CD4-positive, alpha-beta memory T cell (primary cell): ENCODE results near the gene ACP4. TPM values are rescaled to one million over a fixed set of nuclear protein-coding genes. Genes with fewer than 3 reads are reported as not detected.

Experiments used
- CTCF ChIA-PET: fragments of 350-600 bp; sonication (Branson Sonifier 250); formaldehyde crosslinking; loops from one replicate; lab custom pipeline; 2021; ENCODE audit warnings: inconsistent platforms; ENCODE audit not compliant: partially characterized antibody; lab: Charles Lee
- POLR2A ChIA-PET: fragments of 350-600 bp; sonication (Branson Sonifier 250); formaldehyde crosslinking; loops from one replicate; lab custom pipeline; 2021; ENCODE audit not compliant: partially characterized antibody; lab: Charles Lee
- DNase-seq, 5 donors: peaks; one replicate each; pipeline versions ENCODE4 v3.0.0 to v3.0.0-alpha.2; 2020 to 2022; ENCODE audit warnings: mixed read lengths in 1 of 5
- H3K27ac ChIP-seq: one replicate; pipeline ENCODE4 v1.7.0; 2013; ENCODE audit warnings: low read depth, low read length
- H3K27me3 ChIP-seq: 2 replicates; pipeline ENCODE4 v1.7.0; 2013; ENCODE audit warnings: mild to moderate bottlenecking, low read length, moderate library complexity; ENCODE audit not compliant: insufficient read depth
- H3K36me3 ChIP-seq: 2 replicates; pipeline ENCODE4 v1.7.0; 2013; ENCODE audit warnings: mild to moderate bottlenecking, low read length, moderate library complexity; ENCODE audit not compliant: insufficient read depth
- H3K4me1 ChIP-seq: 2 replicates; pipeline ENCODE4 v1.7.0; 2013; ENCODE audit warnings: mild to moderate bottlenecking, low read length, moderate library complexity; ENCODE audit not compliant: insufficient read depth
- H3K4me3 ChIP-seq, 2 donors: one replicate each; pipeline ENCODE4 v1.7.0; 2013; ENCODE audit warnings: low read length in 2 of 2, mild to moderate bottlenecking in 1 of 2
- H3K9me3 ChIP-seq, 2 donors: one replicate each; pipeline ENCODE4 v1.7.0; 2013; ENCODE audit warnings: low read length in 2 of 2, control low read depth in 1 of 2; ENCODE audit not compliant: control insufficient read depth in 1 of 2
- H3K27ac Mint-ChIP-seq, 7 donors: one replicate each; pipeline ENCODE4 v1.8.0; 2020 to 2021; ENCODE audit warnings: mixed read lengths in 7 of 7, mild to moderate bottlenecking in 6 of 7, inconsistent platforms in 3 of 7, moderate library complexity in 3 of 7
- H3K27me3 Mint-ChIP-seq, 2 donors: one replicate each; pipeline ENCODE4 v1.8.0; 2020 to 2021; ENCODE audit warnings: mixed read lengths in 2 of 2
- H3K36me3 Mint-ChIP-seq, 2 donors: one replicate each; pipeline ENCODE4 v1.8.0; 2020 to 2021; ENCODE audit warnings: mixed read lengths in 2 of 2, inconsistent platforms in 1 of 2, mild to moderate bottlenecking in 1 of 2
- H3K4me1 Mint-ChIP-seq, 4 donors: one replicate each; pipeline ENCODE4 v1.8.0; 2020 to 2021; ENCODE audit warnings: mixed read lengths in 4 of 4, mild to moderate bottlenecking in 1 of 4
- H3K4me3 Mint-ChIP-seq, 8 donors: one replicate each; pipeline ENCODE4 v1.8.0; 2020 to 2021; ENCODE audit warnings: mixed read lengths in 8 of 8, mild to moderate bottlenecking in 7 of 8, moderate library complexity in 6 of 8, inconsistent platforms in 3 of 8
- H3K9me3 Mint-ChIP-seq, 8 donors: one replicate each; pipeline ENCODE4 v1.8.0; 2020 to 2021; ENCODE audit warnings: mixed read lengths in 8 of 8, mild to moderate bottlenecking in 5 of 8, inconsistent platforms in 3 of 8, moderate library complexity in 1 of 8
- intact Hi-C: fragments of 100-400 bp; cut with micrococcal nuclease; formaldehyde crosslinking; loops from one replicate; pipeline ENCODE4 v1.15.1; 2023
- polyA plus RNA-seq, 2 donors: library from polyadenylated mRNA; unstranded; fragments of 300-500 nt; fragmentation: Illumina TruSeq; gene quantifications; one replicate each; pipeline ENCODE4 v1.2.3, GENCODE V29; 2021
- total RNA-seq, 2 experiments: library from RNA; stranded (reverse); gene quantifications; one replicate each; pipeline ENCODE4 v1.2.3, GENCODE V29; 2021

ACP4 gene
- total and polyA plus RNA-seq, 4 experiments from 2014 or later: not detected

- Mint-ChIP-seq H3K27me3 (peaks cover 38 to 57% of the 10 kb centered on the region in 2 donors), H3K9me3 (peaks cover 0 to 3% (median 0%) of the 10 kb centered on the region in 8 donors), H3K4me3 (no peak overlapping the region), H3K4me1 (peaks cover 15 to 26% (median 21%) of the 10 kb centered on the region in 4 donors), H3K27ac (no peak overlapping the region), H3K36me3 (no peaks in the 10 kb centered on the region)
- Histone ChIP-seq H3K27ac (no peak overlapping the region), H3K36me3 (no peaks in the 10 kb centered on the region), H3K4me1 (peaks cover 21% of the 10 kb centered on the region), H3K27me3 (peaks cover 13% of the 10 kb centered on the region), H3K9me3 (no peaks in the 10 kb centered on the region), H3K4me3 (no peak overlapping the region)
- peak in 1 of 5 donors; percentile 7 for DNase-seq
- intact Hi-C loops: no loop called here
- CTCF ChIA-PET: no interaction called here
- POLR2A ChIA-PET: no interaction called here
Measured at GRCh38 chr19:50821622-50822021, 31.4 kb downstream of the ACP4 start.

- no peaks in the 10 kb centered on the region for H3K36me3 Mint-ChIP-seq
- CTCF ChIA-PET: no interaction called here
- peaks cover 13 to 21% (median 15%) of the 10 kb centered on the region in 4 donors for H3K4me1 Mint-ChIP-seq
- Histone ChIP-seq H3K9me3 (no peaks in the 10 kb centered on the region), H3K4me3 (no peak overlapping the region), H3K27me3 (peaks cover 13% of the 10 kb centered on the region), H3K27ac (no peak overlapping the region), H3K4me1 (peaks cover 16% of the 10 kb centered on the region), H3K36me3 (no peaks in the 10 kb centered on the region)
- H3K27ac Mint-ChIP-seq: no peak overlapping the region
- peaks cover 0 to 3% (median 0%) of the 10 kb centered on the region in 8 donors for H3K9me3 Mint-ChIP-seq
- intact Hi-C loops: no loop called here
- POLR2A ChIA-PET: no interaction called here
- no peak for DNase-seq
- H3K4me3 Mint-ChIP-seq: no peak overlapping the region
- H3K27me3 Mint-ChIP-seq: peaks cover 40 to 53% of the 10 kb centered on the region in 2 donors
Measured at GRCh38 chr19:50822661-50823208, 32.5 kb downstream of the ACP4 start.

- H3K4me1 ChIP-seq: peaks cover 11% of the 10 kb centered on the region
- Mint-ChIP-seq H3K27me3 (peaks cover 40 to 56% of the 10 kb centered on the region in 2 donors), H3K9me3 (peaks cover 0 to 3% (median 0%) of the 10 kb centered on the region in 8 donors), H3K4me1 (peaks cover 10 to 15% (median 14%) of the 10 kb centered on the region in 4 donors), H3K27ac (no peak within 1 kb of the TSS), H3K36me3 (no peaks in the 10 kb centered on the region), H3K4me3 (peak within 1 kb of the TSS in 1 of 8 donors; percentile 1)
- H3K27me3 ChIP-seq: peaks cover 13% of the 10 kb centered on the region
- no peaks in the 10 kb centered on the region for H3K36me3 ChIP-seq
- DNase-seq: no peak
- ChIA-PET CTCF (no interaction called here), POLR2A (no interaction called here)
- no peak within 1 kb of the TSS for H3K27ac ChIP-seq
- no peaks in the 10 kb centered on the region for H3K9me3 ChIP-seq
- H3K4me3 ChIP-seq: no peak within 1 kb of the TSS
- intact Hi-C loops: no loop called here
Measured at GRCh38 chr19:50823389-50824042, 33.3 kb downstream of the ACP4 start, which contains the start of gene KLK1. Gene KLK1, minus strand, starts transcription at chr19:50823787. Its CDS starts 39 bp downstream, at chr19:50823748.

- intact Hi-C loops: no loop called here
- Histone ChIP-seq H3K27ac (no peak overlapping the region), H3K9me3 (no peaks in the 10 kb centered on the region), H3K36me3 (no peaks in the 10 kb centered on the region), H3K4me3 (no peak overlapping the region), H3K4me1 (no peaks in the 10 kb centered on the region), H3K27me3 (no peaks in the 10 kb centered on the region)
- H3K27me3 Mint-ChIP-seq: peaks cover 19 to 41% of the 10 kb centered on the region in 2 donors
- peaks cover 0 to 3% (median 0%) of the 10 kb centered on the region in 8 donors for H3K9me3 Mint-ChIP-seq
- CTCF ChIA-PET: no interaction called here
- no peaks in the 10 kb centered on the region for H3K36me3 Mint-ChIP-seq
- no peaks in the 10 kb centered on the region for H3K4me1 Mint-ChIP-seq
- peak in 1 of 5 donors; percentile 24 for DNase-seq
- no peak overlapping the region for H3K27ac Mint-ChIP-seq
- H3K4me3 Mint-ChIP-seq: no peak overlapping the region
- POLR2A ChIA-PET: no interaction called here
Measured at GRCh38 chr19:50826492-50827240, 36.5 kb downstream of the ACP4 start.

- ChIA-PET CTCF (no interaction called here), POLR2A (no interaction called here)
- Mint-ChIP-seq H3K4me1 (no peaks in the 10 kb centered on the region), H3K36me3 (no peaks in the 10 kb centered on the region), H3K4me3 (no peak overlapping the region), H3K9me3 (peaks cover 0 to 3% (median 0%) of the 10 kb centered on the region in 8 donors), H3K27ac (no peak overlapping the region), H3K27me3 (peaks cover 18 to 33% of the 10 kb centered on the region in 2 donors)
- Histone ChIP-seq H3K27me3 (no peaks in the 10 kb centered on the region), H3K4me1 (no peaks in the 10 kb centered on the region), H3K36me3 (no peaks in the 10 kb centered on the region), H3K27ac (no peak overlapping the region), H3K4me3 (no peak overlapping the region), H3K9me3 (no peaks in the 10 kb centered on the region)
- peak in 1 of 5 donors; percentile 4 for DNase-seq
- intact Hi-C loops: no loop called here
Measured at GRCh38 chr19:50827476-50827875, 37.3 kb downstream of the ACP4 start.

- peaks cover 15 to 31% of the 10 kb centered on the region in 2 donors for H3K27me3 Mint-ChIP-seq
- no peak overlapping the region for H3K4me3 Mint-ChIP-seq
- no peak overlapping the region for H3K27ac Mint-ChIP-seq
- DNase-seq: no peak
- Histone ChIP-seq H3K36me3 (no peaks in the 10 kb centered on the region), H3K4me1 (no peaks in the 10 kb centered on the region), H3K27me3 (peaks cover 6% of the 10 kb centered on the region), H3K9me3 (no peaks in the 10 kb centered on the region), H3K27ac (no peak overlapping the region), H3K4me3 (no peak overlapping the region)
- H3K9me3 Mint-ChIP-seq: peaks cover 0 to 2% (median 0%) of the 10 kb centered on the region in 8 donors
- no peaks in the 10 kb centered on the region for H3K36me3 Mint-ChIP-seq
- ChIA-PET CTCF (no interaction called here), POLR2A (no interaction called here)
- peaks cover 0 to under 1% (median 0%) of the 10 kb centered on the region in 4 donors for H3K4me1 Mint-ChIP-seq
- intact Hi-C loops: no loop called here
Measured at GRCh38 chr19:50829801-50830200, 39.6 kb downstream of the ACP4 start.
